Measurements from ENCODE around the gene DDAH1. TPM values are rescaled to one million over a fixed set of nuclear protein-coding genes. Genes with fewer than 3 reads are reported as not detected.
A peak's percentile ranks its signal among the peaks of the same experiment; 100 is the strongest.

DDAH1 gene
- total and polyA plus RNA-seq, 5 donors = 3.8 to 10.1 (median 5.6) TPM

DNA sequence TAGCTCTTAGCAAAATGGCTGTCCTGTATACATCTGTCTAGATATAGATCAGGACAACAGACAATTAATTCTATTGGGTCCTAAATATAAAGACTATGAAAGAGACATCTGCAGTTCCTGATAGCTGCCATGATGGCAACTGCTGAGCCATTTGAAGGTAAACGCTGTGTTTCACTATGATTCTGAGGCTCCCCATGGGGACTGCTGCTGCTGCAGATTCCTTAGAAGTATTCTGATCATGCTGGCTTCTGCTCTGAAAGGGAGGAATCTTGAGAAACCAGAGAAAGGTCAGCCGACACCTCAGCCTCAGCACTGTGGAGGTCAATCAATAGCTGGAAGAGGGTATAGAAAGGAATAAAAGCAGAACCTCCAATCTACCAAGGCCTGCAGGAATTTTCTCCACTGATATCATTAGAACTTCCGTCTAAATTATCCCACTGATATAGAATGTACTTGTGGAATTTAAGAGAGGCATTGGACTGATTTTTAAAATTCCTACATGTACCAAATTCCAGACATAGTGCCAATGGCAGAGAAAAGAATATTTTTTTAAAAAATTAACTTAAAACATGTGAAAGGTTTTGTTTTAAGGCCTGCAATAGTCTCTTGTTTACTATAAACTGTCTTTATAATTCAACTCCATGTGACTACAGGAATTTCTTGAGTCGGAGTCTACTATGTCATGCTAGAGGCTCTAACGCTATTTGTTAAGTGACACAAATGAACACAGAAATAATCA lies 53.2 kb downstream of the DDAH1 start:
- ATAC-seq = no peak
- Histone ChIP-seq H3K27ac (ENCODE audit: low read length) (no peak overlapping the region), H3K4me3 (ENCODE audit: low read length) (no peak overlapping the region), H3K27me3 (ENCODE audit: control insufficient read depth, insufficient read depth) (no peaks in the 10 kb centered on the region), H3K9me3 (ENCODE audit: control insufficient read depth, low read length) (no peaks in the 10 kb centered on the region), H3K4me1 (ENCODE audit: control insufficient read depth, insufficient read depth, low read length) (no peaks in the 10 kb centered on the region)
- intact Hi-C loops (cut with DNase I) = no loop called here
- 82% methylated on average over 5 of the region's 5 CpGs for WGBS
- no peak for DNase-seq

DNA sequence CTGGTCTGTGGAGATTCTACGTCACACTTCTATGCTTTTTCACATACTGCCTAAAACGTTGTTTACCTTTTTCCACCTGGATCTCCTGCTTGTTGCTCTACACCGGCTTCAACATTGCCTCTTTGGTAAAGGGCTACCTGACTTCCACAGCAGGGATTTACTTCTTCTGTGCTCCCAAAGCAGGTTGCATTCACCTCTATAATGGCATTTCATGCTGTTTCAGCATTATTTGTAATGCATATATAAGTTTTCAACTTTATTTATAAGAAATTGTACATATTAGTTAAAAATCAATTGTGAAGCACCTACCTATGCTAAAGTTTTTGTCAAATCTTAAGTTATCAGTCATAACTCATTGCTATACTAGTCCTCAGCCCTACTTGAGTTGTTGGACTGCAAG lies 55.4 kb downstream of the DDAH1 start:
- Histone ChIP-seq H3K27me3 (ENCODE audit: control insufficient read depth, insufficient read depth) (no peaks in the 10 kb centered on the region), H3K4me3 (ENCODE audit: low read length) (no peak overlapping the region), H3K4me1 (ENCODE audit: control insufficient read depth, insufficient read depth, low read length) (no peaks in the 10 kb centered on the region), H3K9me3 (ENCODE audit: control insufficient read depth, low read length) (no peaks in the 10 kb centered on the region), H3K27ac (ENCODE audit: low read length) (no peak overlapping the region)
- no peak for DNase-seq
- WGBS = 90% methylated on average over 3 of the region's 3 CpGs
- no peak for ATAC-seq
- intact Hi-C loops (cut with DNase I) = loop anchor here in 2 of 4 donors (5.0 to 10.0 kb wide), 2 partner anchors 102 to 105 kb away; no protein-coding TSS in a partner anchor

DNA sequence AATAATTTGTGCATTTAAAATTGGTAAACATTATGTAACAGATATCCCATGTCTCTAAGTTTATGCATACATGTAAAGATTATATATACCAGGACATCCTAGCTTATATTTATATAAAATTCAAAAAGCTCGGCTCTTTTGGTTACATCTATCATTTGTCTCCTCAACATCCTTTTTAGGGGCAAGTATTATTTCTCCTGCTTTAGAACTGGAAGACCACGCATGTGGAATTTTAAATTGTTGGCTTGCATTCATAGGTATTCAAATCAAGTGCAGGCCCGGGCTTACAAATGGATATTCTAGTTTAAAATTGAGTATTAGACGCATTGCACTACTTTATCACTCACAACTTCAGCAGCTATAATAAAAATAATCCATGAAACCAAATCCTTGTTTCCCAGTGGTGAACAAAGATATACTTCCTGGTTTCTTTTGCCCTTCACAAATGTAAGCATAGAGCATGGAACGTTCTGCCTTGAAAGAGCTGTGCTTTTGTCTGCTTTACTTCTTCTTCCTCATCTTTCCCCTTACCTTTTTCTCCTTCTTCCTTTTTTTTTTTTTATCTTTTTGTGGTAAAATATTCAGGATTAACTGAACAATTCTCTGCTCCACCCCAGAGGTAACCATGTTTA lies 57.1 kb downstream of the DDAH1 start:
- WGBS = 83% methylated on average over 5 of the region's 5 CpGs
- H3K4me3 ChIP-seq (ENCODE audit: low read length) = no peak overlapping the region
- H3K4me1 ChIP-seq (ENCODE audit: control insufficient read depth, insufficient read depth, low read length) = no peaks in the 10 kb centered on the region
- no peaks in the 10 kb centered on the region for H3K27me3 ChIP-seq (ENCODE audit: control insufficient read depth, insufficient read depth)
- no peak overlapping the region for H3K27ac ChIP-seq (ENCODE audit: low read length)
- H3K9me3 ChIP-seq (ENCODE audit: control insufficient read depth, low read length) = no peaks in the 10 kb centered on the region
- DNase-seq (no peak), ATAC-seq (no peak)
- intact Hi-C loops (cut with DNase I) = loop anchor here in 2 of 4 donors (5.0 to 10.0 kb wide), 2 partner anchors 101 to 103 kb away; no protein-coding TSS in a partner anchor

DNA sequence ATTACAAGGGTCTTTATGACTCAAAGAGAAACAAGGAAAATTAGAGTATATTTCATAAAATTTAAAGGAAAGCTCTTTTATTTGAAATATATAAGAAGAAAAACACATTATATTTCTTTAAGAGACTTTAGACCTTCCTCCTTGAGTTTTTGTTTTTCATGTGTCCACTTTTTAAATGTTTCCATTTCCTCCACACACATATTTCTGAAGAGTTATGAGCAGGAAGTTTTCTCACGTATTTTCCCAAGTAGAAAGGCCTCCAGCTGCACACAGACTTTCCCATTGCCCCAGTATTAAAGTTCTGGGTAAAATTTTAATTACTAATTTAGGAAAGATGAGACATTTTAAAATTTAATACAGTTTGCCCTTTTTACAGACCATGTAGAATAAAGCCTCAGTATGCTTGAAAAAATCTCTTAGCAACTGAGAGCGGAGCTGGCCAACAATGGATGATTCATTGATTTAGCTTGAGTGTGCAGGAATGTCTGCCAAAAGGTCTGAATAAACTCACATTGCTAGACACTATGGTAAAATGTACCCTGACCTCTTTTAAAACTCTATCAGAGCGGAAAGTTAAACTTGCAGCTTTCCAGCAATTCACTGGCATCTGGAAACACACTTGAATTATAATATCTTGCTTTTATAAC lies 57.9 kb downstream of the DDAH1 start:
- intact Hi-C loops (cut with DNase I) = loop anchor here in 2 of 4 donors (5.0 to 10.0 kb wide), 2 partner anchors 100 to 102 kb away; no protein-coding TSS in a partner anchor

DNA sequence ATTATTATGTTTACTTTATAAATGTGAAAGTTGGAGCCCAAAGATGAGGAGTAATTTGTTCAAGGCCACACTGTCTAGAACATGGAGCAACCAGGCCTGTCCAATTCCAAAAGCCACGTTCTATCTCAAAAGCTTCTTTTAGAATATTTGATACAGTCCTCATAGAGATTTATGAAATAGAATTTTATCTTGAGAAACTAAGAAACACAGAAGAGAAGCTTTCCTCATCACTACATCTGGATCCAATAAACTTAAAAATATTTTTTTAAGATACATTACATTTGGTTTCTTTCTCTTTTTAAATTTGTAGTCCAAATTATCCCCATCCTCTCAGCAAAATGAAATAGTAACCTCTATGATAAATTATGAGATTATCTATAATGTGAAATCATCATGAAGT lies 58.9 kb downstream of the DDAH1 start:
- Histone ChIP-seq H3K4me1 (ENCODE audit: control insufficient read depth, insufficient read depth, low read length) (no peaks in the 10 kb centered on the region), H3K4me3 (ENCODE audit: low read length) (no peak overlapping the region), H3K9me3 (ENCODE audit: control insufficient read depth, low read length) (no peaks in the 10 kb centered on the region), H3K27me3 (ENCODE audit: control insufficient read depth, insufficient read depth) (no peaks in the 10 kb centered on the region), H3K27ac (ENCODE audit: low read length) (no peak overlapping the region)
- no peak for ATAC-seq
- WGBS = 74% methylated on average over 1 of the region's 1 CpG
- intact Hi-C loops (cut with DNase I) = loop anchor here in 2 of 4 donors (5.0 to 10.0 kb wide), 2 partner anchors 99 to 101 kb away; no protein-coding TSS in a partner anchor
- DNase-seq = no peak

More for the DNA sequence above, 57.9 kb downstream of the DDAH1 start:
- ATAC-seq (peak; percentile 91 to 94), DNase-seq (peak in 2 of 3 donors; percentile 35 to 37)
- no peak overlapping the region for H3K4me3 ChIP-seq (ENCODE audit: low read length)
- no peaks in the 10 kb centered on the region for H3K9me3 ChIP-seq (ENCODE audit: control insufficient read depth, low read length)
- no peak overlapping the region for H3K27ac ChIP-seq (ENCODE audit: low read length)
- H3K4me1 ChIP-seq (ENCODE audit: control insufficient read depth, insufficient read depth, low read length) = no peaks in the 10 kb centered on the region
- H3K27me3 ChIP-seq (ENCODE audit: control insufficient read depth, insufficient read depth) = no peaks in the 10 kb centered on the region
- WGBS = 26% methylated on average over 3 of the region's 3 CpGs

DNA sequence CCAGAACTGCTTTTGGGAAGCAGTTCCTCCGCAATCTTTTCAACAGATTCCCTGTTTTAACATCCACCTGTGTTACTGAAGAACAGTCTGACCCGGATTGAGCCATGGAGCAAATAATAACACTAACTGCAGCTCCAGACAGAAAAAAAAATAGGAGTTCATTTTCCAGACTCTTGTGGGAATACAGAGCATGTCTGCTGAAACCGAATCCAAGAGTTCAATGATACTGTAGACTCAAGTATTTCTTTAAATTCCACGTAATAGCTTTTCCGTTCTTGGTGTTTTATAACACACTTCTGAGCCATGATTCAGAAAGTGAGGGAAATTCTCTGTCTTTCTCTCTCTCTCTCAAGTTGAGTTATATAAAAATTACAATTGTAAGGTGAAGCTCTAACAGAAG lies 60.6 kb downstream of the DDAH1 start:
- Histone ChIP-seq H3K4me1 (ENCODE audit: control insufficient read depth, insufficient read depth, low read length) (no peaks in the 10 kb centered on the region), H3K27ac (ENCODE audit: low read length) (no peak overlapping the region), H3K9me3 (ENCODE audit: control insufficient read depth, low read length) (no peaks in the 10 kb centered on the region), H3K27me3 (ENCODE audit: control insufficient read depth, insufficient read depth) (no peaks in the 10 kb centered on the region), H3K4me3 (ENCODE audit: low read length) (no peak overlapping the region)
- ATAC-seq = peak; percentile 24 to 36
- DNase-seq = no peak
- WGBS = 66% methylated on average over 5 of the region's 5 CpGs
- intact Hi-C loops (cut with DNase I) = loop anchor here in 1 of 4 donors (10.0 kb wide), 1 partner anchor 100 kb away; no protein-coding TSS in a partner anchor

DNA sequence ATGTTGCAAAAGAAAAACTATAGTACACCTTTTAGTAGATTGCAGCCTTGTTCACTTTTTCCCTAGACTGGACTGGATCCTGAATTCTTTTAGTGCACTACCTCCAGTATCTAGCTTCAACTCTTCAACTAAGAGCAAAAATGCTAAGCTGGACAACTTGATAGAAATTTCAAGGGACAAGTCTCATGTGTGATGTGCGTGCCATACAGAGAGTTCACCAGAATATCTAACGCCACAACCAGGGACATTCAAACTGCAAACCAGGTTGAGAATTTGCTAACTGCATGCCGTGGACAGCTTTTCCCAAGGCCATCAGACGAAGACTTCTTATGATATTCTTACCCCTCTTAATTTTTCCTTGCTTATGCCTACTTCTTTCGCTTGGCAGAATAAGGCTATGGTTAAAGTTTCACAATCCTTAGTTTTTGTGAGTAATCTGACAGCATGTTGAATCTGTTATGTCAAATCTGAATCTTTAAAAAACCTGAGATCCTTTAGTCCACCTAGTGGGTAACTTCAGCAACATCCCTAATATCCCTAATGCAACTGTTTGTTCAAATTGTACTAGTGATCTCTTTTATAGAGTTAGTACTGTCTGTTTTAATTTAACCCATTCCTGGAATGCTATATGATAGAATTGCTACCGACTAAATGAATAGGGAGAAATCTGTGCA lies 66.4 kb downstream of the DDAH1 start:
- H3K4me1 ChIP-seq (ENCODE audit: control insufficient read depth, insufficient read depth, low read length) = no peaks in the 10 kb centered on the region
- no peak overlapping the region for H3K4me3 ChIP-seq (ENCODE audit: low read length)
- WGBS = 82% methylated on average over 6 of the region's 6 CpGs
- H3K27me3 ChIP-seq (ENCODE audit: control insufficient read depth, insufficient read depth) = no peaks in the 10 kb centered on the region
- intact Hi-C loops (cut with DNase I) = loop anchor here in 2 of 4 donors (2.0 to 5.0 kb wide), 2 partner anchors 90 to 91 kb away; no protein-coding TSS in a partner anchor
- H3K9me3 ChIP-seq (ENCODE audit: control insufficient read depth, low read length) = no peaks in the 10 kb centered on the region
- ATAC-seq = no peak
- no peak for DNase-seq
- no peak overlapping the region for H3K27ac ChIP-seq (ENCODE audit: low read length)

DNA sequence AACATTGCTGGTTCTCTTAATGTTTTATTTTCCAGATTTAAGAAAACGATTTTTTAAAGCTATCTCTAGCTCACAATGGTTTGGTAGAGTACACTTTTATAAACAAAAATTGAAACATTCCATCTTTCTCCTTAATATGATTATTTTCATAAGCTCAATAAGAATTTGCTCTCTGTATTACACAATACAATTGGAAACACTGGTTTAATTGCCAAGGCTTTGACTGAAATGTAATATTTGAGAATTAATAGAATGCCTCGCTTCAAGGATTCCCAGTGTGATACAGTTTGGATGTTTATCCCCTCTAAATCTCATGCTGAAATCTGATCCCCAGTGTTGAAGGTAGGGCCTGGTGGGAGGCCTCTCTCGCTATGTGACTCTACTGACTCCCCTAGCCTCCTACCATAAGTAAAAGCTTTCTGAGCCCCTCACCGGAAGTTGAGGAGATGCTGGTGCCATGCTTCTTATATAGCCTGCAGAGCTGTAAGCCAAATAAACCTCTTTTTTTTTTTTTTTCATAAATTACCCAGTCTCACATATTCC lies 67.4 kb downstream of the DDAH1 start:
- DNase-seq (no peak), ATAC-seq (no peak)
- H3K27me3 ChIP-seq (ENCODE audit: control insufficient read depth, insufficient read depth) = no peaks in the 10 kb centered on the region
- no peak overlapping the region for H3K4me3 ChIP-seq (ENCODE audit: low read length)
- intact Hi-C loops (cut with DNase I) = loop anchor here in 2 of 4 donors (2.0 to 5.0 kb wide), 2 partner anchors 89 to 90 kb away; no protein-coding TSS in a partner anchor
- no peaks in the 10 kb centered on the region for H3K9me3 ChIP-seq (ENCODE audit: control insufficient read depth, low read length)
- H3K4me1 ChIP-seq (ENCODE audit: control insufficient read depth, insufficient read depth, low read length) = no peaks in the 10 kb centered on the region
- WGBS = 87% methylated on average over 4 of the region's 4 CpGs
- no peak overlapping the region for H3K27ac ChIP-seq (ENCODE audit: low read length)

DNA sequence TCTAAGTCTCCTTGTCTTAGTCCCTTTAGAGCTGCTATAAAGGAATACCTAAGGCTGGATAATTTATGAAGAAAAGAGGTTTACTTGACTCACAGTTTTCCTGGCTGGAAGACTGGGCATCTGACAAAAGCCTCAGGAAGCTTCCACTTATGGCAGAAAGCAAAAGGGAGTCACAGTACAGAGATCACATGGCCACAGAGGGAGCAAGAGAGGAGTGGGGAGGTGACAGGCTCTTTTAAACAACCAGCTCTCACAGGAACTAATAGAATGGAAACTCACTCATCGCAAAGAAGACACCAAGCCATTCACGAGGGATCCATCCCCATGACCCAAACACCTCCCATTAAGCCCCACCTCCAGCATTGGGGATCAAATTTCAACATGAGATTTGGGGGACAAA lies 68.8 kb downstream of the DDAH1 start:
- Histone ChIP-seq H3K27me3 (ENCODE audit: control insufficient read depth, insufficient read depth) (no peaks in the 10 kb centered on the region), H3K27ac (ENCODE audit: low read length) (no peak overlapping the region), H3K4me1 (ENCODE audit: control insufficient read depth, insufficient read depth, low read length) (no peaks in the 10 kb centered on the region), H3K9me3 (ENCODE audit: control insufficient read depth, low read length) (no peaks in the 10 kb centered on the region), H3K4me3 (ENCODE audit: low read length) (no peak overlapping the region)
- ATAC-seq (no peak), DNase-seq (no peak)
- intact Hi-C loops (cut with DNase I) = loop anchor here in 1 of 4 donors (5.0 kb wide), 1 partner anchor 89 kb away; no protein-coding TSS in a partner anchor
- 91% methylated on average over 2 of the region's 2 CpGs for WGBS

DNA sequence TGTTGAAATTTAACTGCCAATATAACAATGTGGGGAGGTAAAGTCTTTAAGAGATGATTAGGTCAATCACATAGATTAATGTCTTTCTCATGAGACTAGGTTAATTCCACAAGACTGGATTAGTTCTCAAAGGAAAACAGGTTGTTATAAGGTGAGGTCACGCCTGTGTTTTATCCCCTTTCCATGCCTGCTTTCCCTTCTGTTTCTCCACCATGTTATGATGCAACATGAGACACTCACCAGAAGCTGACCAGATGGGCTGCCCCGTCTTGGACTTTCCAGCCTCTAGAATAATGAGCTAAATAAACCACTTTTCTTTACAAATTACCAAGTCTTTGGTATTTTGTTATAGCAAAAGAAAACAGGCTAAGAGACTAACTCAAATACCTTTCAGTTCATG lies 70.8 kb downstream of the DDAH1 start:
- H3K4me1 ChIP-seq (ENCODE audit: control insufficient read depth, insufficient read depth, low read length) = no peaks in the 10 kb centered on the region
- no peak overlapping the region for H3K27ac ChIP-seq (ENCODE audit: low read length)
- ATAC-seq (no peak), DNase-seq (no peak)
- intact Hi-C loops (cut with DNase I) = no loop called here
- 94% methylated on average over 2 of the region's 2 CpGs for WGBS
- no peak overlapping the region for H3K4me3 ChIP-seq (ENCODE audit: low read length)
- no peaks in the 10 kb centered on the region for H3K27me3 ChIP-seq (ENCODE audit: control insufficient read depth, insufficient read depth)
- H3K9me3 ChIP-seq (ENCODE audit: control insufficient read depth, low read length) = no peaks in the 10 kb centered on the region

All from right cardiac atrium (tissue), 5 donors.